Liver (tissue), 9 donors: ENCODE results near the gene ECSCR. TPM values are rescaled to one million over a fixed set of nuclear protein-coding genes. Genes with fewer than 3 reads are reported as not detected.

Experiments
- DNase-seq: peaks from one replicate; pipeline ENCODE4 v3.0.0-alpha.2; 2017; ENCODE audit warnings: low spot score
- H3K27ac ChIP-seq, 2 donors: one replicate each; pipeline ENCODE4 v1.7.0; 2013; ENCODE audit warnings: inconsistent platforms in 2 of 2, low read length in 2 of 2, control low read depth in 1 of 2, low read depth in 1 of 2, mild to moderate bottlenecking in 1 of 2
- H3K27me3 ChIP-seq, 4 donors: one replicate each; pipeline versions ENCODE4 v1.6.1 to v1.7.0; 2013; ENCODE audit warnings: low read length in 3 of 4, inconsistent platforms in 1 of 4, mild to moderate bottlenecking in 1 of 4, moderate library complexity in 1 of 4; ENCODE audit not compliant: control insufficient read depth in 4 of 4, insufficient read depth in 4 of 4
- H3K36me3 ChIP-seq, 4 donors: one replicate each; pipeline versions ENCODE4 v1.6.1 to v1.7.0; 2013; ENCODE audit warnings: low read length in 3 of 4, mild to moderate bottlenecking in 3 of 4, low read depth in 1 of 4, moderate library complexity in 1 of 4; ENCODE audit not compliant: control insufficient read depth in 4 of 4, insufficient read depth in 3 of 4
- H3K4me1 ChIP-seq, 4 donors: one replicate each; pipeline versions ENCODE4 v1.6.1 to v1.7.0; 2013; ENCODE audit warnings: low read length in 3 of 4, mild to moderate bottlenecking in 3 of 4, moderate library complexity in 1 of 4; ENCODE audit not compliant: control insufficient read depth in 4 of 4, insufficient read depth in 4 of 4
- H3K4me3 ChIP-seq, 3 donors: one replicate each; pipeline versions ENCODE4 v1.6.1 to v1.7.0; 2013; ENCODE audit warnings: low read length in 3 of 3, control low read depth in 1 of 3, low read depth in 1 of 3, mild to moderate bottlenecking in 1 of 3
- H3K9ac ChIP-seq, 2 donors: one replicate each; pipeline ENCODE4 v1.7.0; 2013; ENCODE audit warnings: low read length in 2 of 2, mild to moderate bottlenecking in 2 of 2, moderate library complexity in 2 of 2, control low read depth in 1 of 2, low read depth in 1 of 2
- H3K9me3 ChIP-seq, 4 donors: one replicate each; pipeline versions ENCODE4 v1.6.1 to v1.7.0; 2013; ENCODE audit warnings: low read length in 3 of 4; ENCODE audit not compliant: control insufficient read depth in 4 of 4
- EGR1 ChIP-seq, 2 donors: IDR thresholded peaks; 2 replicates each; pipeline ENCODE4 v1.6.1; 2016 to 2018; ENCODE audit warnings: antibody characterized with exemption in 2 of 2, low read depth in 2 of 2
- FOXA1 ChIP-seq: IDR thresholded peaks from 2 replicates; pipeline ENCODE4 v1.6.1; 2016; ENCODE audit warnings: antibody characterized with exemption
- FOXA2 ChIP-seq: IDR thresholded peaks from 2 replicates; pipeline ENCODE4 v1.6.1; 2016; ENCODE audit warnings: antibody characterized with exemption
- GABPA ChIP-seq, 2 donors: IDR thresholded peaks in 1 of 2; conservative IDR thresholded peaks in 1 of 2; 2 replicates each; pipeline ENCODE4 v1.6.1; 2016; ENCODE audit warnings: antibody characterized with exemption in 2 of 2, mild to moderate bottlenecking in 1 of 2, moderate library complexity in 1 of 2
- HNF4A ChIP-seq, 2 donors: conservative IDR thresholded peaks; 2 replicates each; pipeline ENCODE4 v1.6.1; 2016; ENCODE audit warnings: antibody characterized with exemption in 2 of 2, mild to moderate bottlenecking in 2 of 2
- HNF4G ChIP-seq: IDR thresholded peaks from 2 replicates; pipeline ENCODE4 v1.6.1; 2016; ENCODE audit warnings: antibody characterized with exemption
- JUND ChIP-seq, 2 donors: IDR thresholded peaks; 2 replicates each; pipeline ENCODE4 v1.6.1; 2016; ENCODE audit warnings: antibody characterized with exemption in 2 of 2
- NR2F2 ChIP-seq: IDR thresholded peaks from 2 replicates; pipeline ENCODE4 v1.6.1; 2016; ENCODE audit warnings: antibody characterized with exemption
- RAD21 ChIP-seq, 2 donors: IDR thresholded peaks; 2 replicates each; pipeline ENCODE4 v1.6.1; 2016; ENCODE audit warnings: antibody characterized with exemption in 2 of 2, mild to moderate bottlenecking in 2 of 2
- RXRA ChIP-seq, 2 donors: IDR thresholded peaks; 2 replicates each; pipeline ENCODE4 v1.6.1; 2017 to 2018; ENCODE audit warnings: antibody characterized with exemption in 2 of 2, mild to moderate bottlenecking in 1 of 2
- SP1 ChIP-seq: IDR thresholded peaks from 2 replicates; pipeline ENCODE4 v1.6.1; 2018; ENCODE audit warnings: antibody characterized with exemption, mild to moderate bottlenecking
- TAF1 ChIP-seq: conservative IDR thresholded peaks from 2 replicates; pipeline ENCODE4 v1.6.1; 2016; ENCODE audit warnings: antibody characterized with exemption, mild to moderate bottlenecking
- YY1 ChIP-seq: IDR thresholded peaks from 2 replicates; pipeline ENCODE4 v1.6.1; 2016; ENCODE audit warnings: antibody characterized with exemption, mild to moderate bottlenecking
- WGBS: extraction: QIAGEN DNeasy Blood & Tissue Kit; methylation state at CpG from one replicate; pipeline ENCODE4 v1.1.7; 2013; 5-methylcytosine and 5-hydroxymethylcytosine counted together
- polyA plus RNA-seq, 2 donors: library from polyadenylated mRNA; stranded (reverse) in 1 of 2; unstranded in 1 of 2; fragments of 200-250 nt in 1 of 2; fragments of >200 nt in 1 of 2; fragmentation: Nextera tagmentation in 1 of 2; extraction: Ambion mirVana in 1 of 2; gene quantifications; one replicate each; pipeline versions ENCODE4 v1.2.1 to v1.2.3, GENCODE V29; 2013 to 2015
- total RNA-seq, 2 donors: library from RNA; depleted of rRNA; stranded (reverse); fragments of >200 nt; gene quantifications; one replicate each; pipeline ENCODE4 v1.2.3, GENCODE V29; 2014
- TF ChIP-seq, protein P1 (sequence below): IDR thresholded peaks from 2 replicates; pipeline ENCODE4 v1.6.1; 2016; ENCODE audit warnings: antibody characterized with exemption
- TF ChIP-seq, protein P2 (sequence below): IDR thresholded peaks from 2 replicates; pipeline ENCODE4 v1.6.1; 2016; ENCODE audit warnings: antibody characterized with exemption
- TF ChIP-seq, protein P3 (sequence below): fragments of 150-350 bp; IDR thresholded peaks from 2 replicates; pipeline ENCODE4 v1.5.1; 2017; ENCODE audit warnings: improper control_type of control experiment, low read depth, low read length; ENCODE audit not compliant: missing input control
- TF ChIP-seq, protein P4 (sequence below): IDR thresholded peaks from 2 replicates; pipeline ENCODE4 v1.6.1; 2016; ENCODE audit warnings: antibody characterized with exemption, mild to moderate bottlenecking
- donor health status: healthy.
- donor health status: healthy.
- donor health status: healthy.
- donor health status: healthy.
- donor health status: healthy.

Gene ECSCR
- total and polyA plus RNA-seq, 4 donors = 3.2 to 4.9 (median 3.5) TPM

DNA sequence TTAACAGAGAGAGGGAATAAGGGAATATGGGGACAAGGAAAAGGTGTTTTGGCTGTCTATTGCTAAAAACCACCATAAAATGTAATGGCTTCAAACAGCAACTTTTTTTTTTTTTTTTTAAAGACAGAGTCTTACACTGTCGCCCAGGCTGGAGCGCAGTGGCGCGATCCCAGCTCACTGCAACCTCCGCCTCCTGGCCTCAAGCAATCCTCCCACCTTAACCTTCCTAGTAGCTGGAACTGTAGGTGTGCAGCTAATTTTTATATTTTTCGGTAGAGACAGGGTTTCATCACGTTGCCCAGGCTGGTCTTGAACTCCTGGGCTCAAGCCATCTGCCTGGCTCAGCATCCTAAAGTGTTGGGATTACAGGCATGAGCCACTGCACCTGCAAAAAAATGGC, 54.4 kb downstream of the ECSCR start:
- H3K27ac ChIP-seq = no peak overlapping the region
- H3K9ac ChIP-seq = no peak overlapping the region
- H3K4me3 ChIP-seq = no peak overlapping the region
- H3K4me1 ChIP-seq = peaks cover 0 to 9% (median 7%) of the 10 kb centered on the region in 4 donors
- H3K27me3 ChIP-seq = no peaks in the 10 kb centered on the region
- 95% methylated on average over 7 of the region's 7 CpGs for WGBS
- no peaks in the 10 kb centered on the region for H3K36me3 ChIP-seq
- TF ChIP-seq RAD21 (IDR thresholded peaks at IDR 0.05) (no peak), TAF1 (no peak), GABPA (IDR thresholded peaks at IDR 0.05 in 1 of 2, conservative IDR thresholded peaks at IDR 0.05 in 1 of 2) (no peak), FOXA2 (no peak), SP1 (no peak), HNF4G (no peak), YY1 (no peak)
- TF ChIP-seq, protein P1, sequence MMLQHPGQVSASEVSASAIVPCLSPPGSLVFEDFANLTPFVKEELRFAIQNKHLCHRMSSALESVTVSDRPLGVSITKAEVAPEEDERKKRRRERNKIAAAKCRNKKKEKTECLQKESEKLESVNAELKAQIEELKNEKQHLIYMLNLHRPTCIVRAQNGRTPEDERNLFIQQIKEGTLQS = no peak
- no peak for DNase-seq
- no peaks in the 10 kb centered on the region for H3K9me3 ChIP-seq

DNA sequence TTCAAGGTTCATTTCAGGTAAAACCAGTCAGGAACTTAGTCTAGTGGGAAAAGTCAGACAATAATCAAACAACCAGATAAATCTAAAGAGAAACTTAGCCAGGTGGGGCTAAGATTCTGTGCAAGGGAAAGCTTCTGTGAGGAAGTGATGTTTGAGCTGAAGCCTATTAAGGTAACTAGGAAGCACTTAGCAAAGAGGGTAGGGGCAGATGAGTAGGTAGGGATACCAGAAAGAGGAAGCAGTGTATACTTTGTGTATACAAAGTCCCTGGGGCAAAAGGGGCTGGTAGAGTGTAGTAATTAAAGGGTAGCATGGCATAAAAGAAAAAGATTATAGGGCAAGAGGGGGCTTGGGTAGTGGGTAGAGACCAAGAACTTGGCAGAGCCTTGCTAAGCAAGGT, 55.0 kb downstream of the ECSCR start:
- H3K36me3 ChIP-seq = no peaks in the 10 kb centered on the region
- no peaks in the 10 kb centered on the region for H3K9me3 ChIP-seq
- no peak for DNase-seq
- no peaks in the 10 kb centered on the region for H3K27me3 ChIP-seq
- H3K27ac ChIP-seq = no peak overlapping the region
- TF ChIP-seq HNF4G = no peak
- TF ChIP-seq SP1 = no peak
- no peak for TF ChIP-seq GABPA (IDR thresholded peaks at IDR 0.05 in 1 of 2, conservative IDR thresholded peaks at IDR 0.05 in 1 of 2)
- TF ChIP-seq, protein P2, sequence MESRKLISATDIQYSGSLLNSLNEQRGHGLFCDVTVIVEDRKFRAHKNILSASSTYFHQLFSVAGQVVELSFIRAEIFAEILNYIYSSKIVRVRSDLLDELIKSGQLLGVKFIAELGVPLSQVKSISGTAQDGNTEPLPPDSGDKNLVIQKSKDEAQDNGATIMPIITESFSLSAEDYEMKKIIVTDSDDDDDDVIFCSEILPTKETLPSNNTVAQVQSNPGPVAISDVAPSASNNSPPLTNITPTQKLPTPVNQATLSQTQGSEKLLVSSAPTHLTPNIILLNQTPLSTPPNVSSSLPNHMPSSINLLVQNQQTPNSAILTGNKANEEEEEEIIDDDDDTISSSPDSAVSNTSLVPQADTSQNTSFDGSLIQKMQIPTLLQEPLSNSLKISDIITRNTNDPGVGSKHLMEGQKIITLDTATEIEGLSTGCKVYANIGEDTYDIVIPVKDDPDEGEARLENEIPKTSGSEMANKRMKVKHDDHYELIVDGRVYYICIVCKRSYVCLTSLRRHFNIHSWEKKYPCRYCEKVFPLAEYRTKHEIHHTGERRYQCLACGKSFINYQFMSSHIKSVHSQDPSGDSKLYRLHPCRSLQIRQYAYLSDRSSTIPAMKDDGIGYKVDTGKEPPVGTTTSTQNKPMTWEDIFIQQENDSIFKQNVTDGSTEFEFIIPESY = no peak
- TF ChIP-seq, protein P1 = no peak
- TF ChIP-seq HNF4A (conservative IDR thresholded peaks at IDR 0.05) = no peak
- no peak for TF ChIP-seq JUND (IDR thresholded peaks at IDR 0.05)
- TF ChIP-seq RXRA (IDR thresholded peaks at IDR 0.05) = no peak
- TF ChIP-seq, protein P3, sequence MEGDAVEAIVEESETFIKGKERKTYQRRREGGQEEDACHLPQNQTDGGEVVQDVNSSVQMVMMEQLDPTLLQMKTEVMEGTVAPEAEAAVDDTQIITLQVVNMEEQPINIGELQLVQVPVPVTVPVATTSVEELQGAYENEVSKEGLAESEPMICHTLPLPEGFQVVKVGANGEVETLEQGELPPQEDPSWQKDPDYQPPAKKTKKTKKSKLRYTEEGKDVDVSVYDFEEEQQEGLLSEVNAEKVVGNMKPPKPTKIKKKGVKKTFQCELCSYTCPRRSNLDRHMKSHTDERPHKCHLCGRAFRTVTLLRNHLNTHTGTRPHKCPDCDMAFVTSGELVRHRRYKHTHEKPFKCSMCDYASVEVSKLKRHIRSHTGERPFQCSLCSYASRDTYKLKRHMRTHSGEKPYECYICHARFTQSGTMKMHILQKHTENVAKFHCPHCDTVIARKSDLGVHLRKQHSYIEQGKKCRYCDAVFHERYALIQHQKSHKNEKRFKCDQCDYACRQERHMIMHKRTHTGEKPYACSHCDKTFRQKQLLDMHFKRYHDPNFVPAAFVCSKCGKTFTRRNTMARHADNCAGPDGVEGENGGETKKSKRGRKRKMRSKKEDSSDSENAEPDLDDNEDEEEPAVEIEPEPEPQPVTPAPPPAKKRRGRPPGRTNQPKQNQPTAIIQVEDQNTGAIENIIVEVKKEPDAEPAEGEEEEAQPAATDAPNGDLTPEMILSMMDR = no peak
- H3K4me3 ChIP-seq = no peak overlapping the region
- H3K9ac ChIP-seq = no peak overlapping the region
- H3K4me1 ChIP-seq = peaks cover 0 to 11% (median 8%) of the 10 kb centered on the region in 4 donors

DNA sequence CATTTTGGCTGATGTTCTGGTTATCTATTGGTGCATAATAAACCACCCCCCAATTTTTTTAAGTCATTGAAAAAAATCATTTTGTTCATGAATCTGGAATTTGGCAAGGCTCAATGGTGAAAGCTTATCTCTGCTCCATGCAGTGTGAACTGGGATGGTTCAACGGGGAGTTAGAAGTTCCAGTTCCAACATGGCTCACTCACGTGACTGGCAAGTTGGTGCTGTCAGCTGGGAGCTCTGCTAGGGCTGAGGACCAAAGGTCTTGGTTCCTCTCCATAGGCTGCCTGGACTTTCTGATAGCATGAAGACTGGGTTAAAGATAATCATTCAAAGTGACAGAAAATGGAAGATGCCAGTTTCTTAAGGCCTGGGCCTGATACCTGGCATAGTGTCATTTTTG, 55.6 kb downstream of the ECSCR start:
- peaks cover 0 to 11% (median 8%) of the 10 kb centered on the region in 4 donors for H3K4me1 ChIP-seq
- no peaks in the 10 kb centered on the region for H3K36me3 ChIP-seq
- no peak overlapping the region for H3K4me3 ChIP-seq
- H3K9me3 ChIP-seq = no peaks in the 10 kb centered on the region
- WGBS = 75% methylated on average over 2 of the region's 2 CpGs
- no peak overlapping the region for H3K9ac ChIP-seq
- no peak overlapping the region for H3K27ac ChIP-seq
- H3K27me3 ChIP-seq = no peaks in the 10 kb centered on the region
- DNase-seq = no peak
- TF ChIP-seq HNF4A (conservative IDR thresholded peaks at IDR 0.05) = no peak
- TF ChIP-seq EGR1 (IDR thresholded peaks at IDR 0.05; ENCODE audit: low read depth in 2 of 2) = no peak
- no peak for TF ChIP-seq YY1
- TF ChIP-seq JUND (IDR thresholded peaks at IDR 0.05) = no peak
- TF ChIP-seq, protein P2 = no peak
- TF ChIP-seq, protein P1 = no peak
- TF ChIP-seq SP1 = no peak
- TF ChIP-seq FOXA1 = no peak
- TF ChIP-seq, protein P4, sequence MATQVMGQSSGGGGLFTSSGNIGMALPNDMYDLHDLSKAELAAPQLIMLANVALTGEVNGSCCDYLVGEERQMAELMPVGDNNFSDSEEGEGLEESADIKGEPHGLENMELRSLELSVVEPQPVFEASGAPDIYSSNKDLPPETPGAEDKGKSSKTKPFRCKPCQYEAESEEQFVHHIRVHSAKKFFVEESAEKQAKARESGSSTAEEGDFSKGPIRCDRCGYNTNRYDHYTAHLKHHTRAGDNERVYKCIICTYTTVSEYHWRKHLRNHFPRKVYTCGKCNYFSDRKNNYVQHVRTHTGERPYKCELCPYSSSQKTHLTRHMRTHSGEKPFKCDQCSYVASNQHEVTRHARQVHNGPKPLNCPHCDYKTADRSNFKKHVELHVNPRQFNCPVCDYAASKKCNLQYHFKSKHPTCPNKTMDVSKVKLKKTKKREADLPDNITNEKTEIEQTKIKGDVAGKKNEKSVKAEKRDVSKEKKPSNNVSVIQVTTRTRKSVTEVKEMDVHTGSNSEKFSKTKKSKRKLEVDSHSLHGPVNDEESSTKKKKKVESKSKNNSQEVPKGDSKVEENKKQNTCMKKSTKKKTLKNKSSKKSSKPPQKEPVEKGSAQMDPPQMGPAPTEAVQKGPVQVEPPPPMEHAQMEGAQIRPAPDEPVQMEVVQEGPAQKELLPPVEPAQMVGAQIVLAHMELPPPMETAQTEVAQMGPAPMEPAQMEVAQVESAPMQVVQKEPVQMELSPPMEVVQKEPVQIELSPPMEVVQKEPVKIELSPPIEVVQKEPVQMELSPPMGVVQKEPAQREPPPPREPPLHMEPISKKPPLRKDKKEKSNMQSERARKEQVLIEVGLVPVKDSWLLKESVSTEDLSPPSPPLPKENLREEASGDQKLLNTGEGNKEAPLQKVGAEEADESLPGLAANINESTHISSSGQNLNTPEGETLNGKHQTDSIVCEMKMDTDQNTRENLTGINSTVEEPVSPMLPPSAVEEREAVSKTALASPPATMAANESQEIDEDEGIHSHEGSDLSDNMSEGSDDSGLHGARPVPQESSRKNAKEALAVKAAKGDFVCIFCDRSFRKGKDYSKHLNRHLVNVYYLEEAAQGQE = no peak
- TF ChIP-seq RAD21 (IDR thresholded peaks at IDR 0.05) = no peak
- TF ChIP-seq TAF1 = no peak
- no peak for TF ChIP-seq GABPA (IDR thresholded peaks at IDR 0.05 in 1 of 2, conservative IDR thresholded peaks at IDR 0.05 in 1 of 2)
- TF ChIP-seq NR2F2 = no peak
